ENCODE measurements around the gene ECM1. TPM values are rescaled to one million over a fixed set of nuclear protein-coding genes. Genes with fewer than 3 reads are reported as not detected.

ECM1 gene
- total and polyA plus RNA-seq, 2 donors (not counting 1 experiment from before 2014, with no cell fraction given): 1.9 to 2.3 TPM

DNA sequence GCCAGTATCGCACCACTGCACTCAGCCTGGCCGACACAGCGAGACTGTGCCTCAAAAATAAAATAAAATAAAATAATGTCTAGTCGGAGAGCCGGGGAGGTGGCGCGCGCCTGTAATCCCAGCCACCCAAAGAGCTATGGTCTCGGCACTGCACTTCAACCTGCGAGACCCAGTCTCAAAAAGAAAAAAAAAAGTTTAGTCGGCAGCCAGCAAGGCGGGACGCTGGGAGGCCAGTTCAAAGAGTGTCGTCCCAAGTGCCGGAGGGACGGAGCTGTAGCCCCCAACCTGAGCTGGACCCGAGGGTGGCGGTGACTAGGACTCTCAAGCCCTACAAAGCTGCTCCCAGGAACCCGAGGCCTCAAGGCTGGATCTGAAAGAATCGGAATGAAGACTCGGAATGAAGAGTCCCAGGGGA lies 7.0 kb downstream of the ECM1 start:
- no peak for DNase-seq
- peak overlapping the region; percentile 16 to 78 for H3K27ac ChIP-seq (ENCODE audit: low read length in 2 of 2)
- peaks cover 3% of the 10 kb centered on the region for H3K79me2 ChIP-seq (ENCODE audit: control insufficient read depth, insufficient read depth, low read length)
- no peaks in the 10 kb centered on the region for H4K20me1 ChIP-seq (ENCODE audit: control insufficient read depth, insufficient read depth, low read length, poor library complexity, severe bottlenecking)
- WGBS (ENCODE audit: insufficient coverage): 28% methylated on average over 18 of the region's 21 CpGs
- ChIA-PET POLR2A (interaction anchor here (0.6 to 2.4 kb wide), 5 partner anchors 28 to 281 kb away, joined by 3 to 24 read pairs (median 5); partner anchors contain the start of genes ENSA, RPRD2 and TARS2), CTCF (interaction anchor here (0.9 to 3.3 kb wide), 4 partner anchors 45 to 259 kb away, joined by 3 to 11 read pairs (median 4); no protein-coding TSS in a partner anchor)
- intact Hi-C loops (cut with micrococcal nuclease): loop anchor here (1.0 to 5.0 kb wide), 5 partner anchors 28 to 182 kb away; partner anchors contain the start of genes ENSA, GOLPH3L and TARS2
- Mint-ChIP-seq H3K4me1 (peaks cover 25% of the 10 kb centered on the region), H3K27me3 (no peaks in the 10 kb centered on the region), H3K4me3 (peak overlapping the region; percentile 90), H3K27ac (peak overlapping the region; percentile 83), H3K9me3 (ENCODE audit: insufficient read depth) (no peaks in the 10 kb centered on the region)
- peak overlapping the region; percentile 76 for H3K9ac ChIP-seq (ENCODE audit: low read length)
- H3K36me3 ChIP-seq (replicated peaks in 1 of 2; ENCODE audit: control extremely low read depth in 1 of 2, control insufficient read depth in 1 of 2, extremely low read depth in 1 of 2, insufficient read depth in 2 of 2, low read length in 1 of 2): no peaks in the 10 kb centered on the region
- H3K4me3 ChIP-seq (ENCODE audit: control extremely low read depth in 1 of 5, extremely low read depth in 1 of 5, insufficient read depth in 1 of 5, low read depth in 2 of 5, low read length in 4 of 5): peak overlapping the region; percentile 50 to 86 (median 80)
- H3K4me1 ChIP-seq (ENCODE audit: control insufficient read depth in 2 of 2, insufficient read depth in 2 of 2, low read length in 2 of 2): peaks cover 22 to 26% of the 10 kb centered on the region in 2 donors
- peak overlapping the region; percentile 95 for H3K4me2 ChIP-seq (replicated peaks; ENCODE audit: low read depth, low read length, poor library complexity, severe bottlenecking)
- H3K9me3 ChIP-seq (ENCODE audit: control extremely low read depth in 1 of 3, control insufficient read depth in 2 of 3, insufficient read depth in 1 of 3, low read length in 2 of 3): no peaks in the 10 kb centered on the region
- no peak for TF ChIP-seq EZH2 (IDR thresholded peaks at IDR 0.05; ENCODE audit: borderline replicate concordance, insufficient read depth, low read depth, low read length, poor library complexity, severe bottlenecking)
- TF ChIP-seq, protein P1, sequence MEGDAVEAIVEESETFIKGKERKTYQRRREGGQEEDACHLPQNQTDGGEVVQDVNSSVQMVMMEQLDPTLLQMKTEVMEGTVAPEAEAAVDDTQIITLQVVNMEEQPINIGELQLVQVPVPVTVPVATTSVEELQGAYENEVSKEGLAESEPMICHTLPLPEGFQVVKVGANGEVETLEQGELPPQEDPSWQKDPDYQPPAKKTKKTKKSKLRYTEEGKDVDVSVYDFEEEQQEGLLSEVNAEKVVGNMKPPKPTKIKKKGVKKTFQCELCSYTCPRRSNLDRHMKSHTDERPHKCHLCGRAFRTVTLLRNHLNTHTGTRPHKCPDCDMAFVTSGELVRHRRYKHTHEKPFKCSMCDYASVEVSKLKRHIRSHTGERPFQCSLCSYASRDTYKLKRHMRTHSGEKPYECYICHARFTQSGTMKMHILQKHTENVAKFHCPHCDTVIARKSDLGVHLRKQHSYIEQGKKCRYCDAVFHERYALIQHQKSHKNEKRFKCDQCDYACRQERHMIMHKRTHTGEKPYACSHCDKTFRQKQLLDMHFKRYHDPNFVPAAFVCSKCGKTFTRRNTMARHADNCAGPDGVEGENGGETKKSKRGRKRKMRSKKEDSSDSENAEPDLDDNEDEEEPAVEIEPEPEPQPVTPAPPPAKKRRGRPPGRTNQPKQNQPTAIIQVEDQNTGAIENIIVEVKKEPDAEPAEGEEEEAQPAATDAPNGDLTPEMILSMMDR (IDR thresholded peaks at IDR 0.05): no peak
- H2AFZ ChIP-seq (ENCODE audit: insufficient read depth, low read depth, low read length, poor library complexity, severe bottlenecking): peak overlapping the region; percentile 98
- ATAC-seq (ENCODE audit: low read depth): no peak
- H3K27me3 ChIP-seq (replicated peaks in 1 of 4; ENCODE audit: control extremely low read depth in 1 of 4, control insufficient read depth in 3 of 4, insufficient read depth in 4 of 4, low read length in 3 of 4): no peaks in the 10 kb centered on the region
